Right cardiac atrium (tissue), 5 donors: ENCODE measurements around the gene KISS1R. TPM values are rescaled to one million over a fixed set of nuclear protein-coding genes. Genes with fewer than 3 reads are reported as not detected.

ENCODE experiments used
- ATAC-seq, 2 donors: fragments of 200-7000 bp; cut with Tn5 transposase; one replicate each; pipeline versions ENCODE4 v1.8.0 to v1.9.1; 2020; ENCODE audit warnings: moderate library complexity in 2 of 2, mild to moderate bottlenecking in 1 of 2
- DNase-seq, 3 donors: peaks; one replicate each; pipeline ENCODE4 v3.0.0-alpha.2; 2020
- H3K27ac ChIP-seq: one replicate; pipeline ENCODE4 v1.5.1; 2013; ENCODE audit warnings: mild to moderate bottlenecking, low read length, control low read depth, moderate library complexity
- H3K27me3 ChIP-seq: one replicate; pipeline ENCODE4 v1.6.1; 2013; ENCODE audit not compliant: control insufficient read depth, insufficient read depth
- H3K4me1 ChIP-seq: one replicate; pipeline ENCODE4 v1.6.1; 2013; ENCODE audit warnings: low read length; ENCODE audit not compliant: control insufficient read depth, insufficient read depth
- H3K4me3 ChIP-seq: one replicate; pipeline ENCODE4 v1.5.1; 2013; ENCODE audit warnings: low read length, control low read depth
- H3K9me3 ChIP-seq: one replicate; pipeline ENCODE4 v1.6.1; 2013; ENCODE audit warnings: low read length; ENCODE audit not compliant: control insufficient read depth
- WGBS: extraction: QIAGEN DNeasy Blood & Tissue Kit; methylation state at CpG from one replicate; pipeline ENCODE4 v1.1.7; 2013; 5-methylcytosine and 5-hydroxymethylcytosine counted together
- intact Hi-C, 4 donors: fragments of 100-400 bp; cut with DNase I; formaldehyde crosslinking; loops; one replicate each; pipeline versions ENCODE4 v1.11.0 to v1.14.0; 2022 to 2023
- polyA plus RNA-seq: library from polyadenylated mRNA; stranded (reverse); fragments of 200-250 nt; gene quantifications from one replicate; pipeline ENCODE4 v1.2.3, GENCODE V29; 2013
- total RNA-seq, 4 donors: library from RNA; stranded (reverse); fragmentation: NEBNext Ultra II Directional; extraction: Animal tissue kit (Norgen Biotek cat#: 25700); gene quantifications; one replicate each; pipeline ENCODE4 v1.2.1, GENCODE V29; 2021
- donor health status: healthy with polysubstance abuse.
- donor health status: DM: no; HTN: yes; CAD: no.
- donor health status: DM: no; HTN: no; CAD: no.
- donor health status: DM: no; HTN: yes; CAD: no; lungs with severe emphysema.
- donor health status: DM: yes; HTN: yes; CAD: no.

The KISS1R gene
- total and polyA plus RNA-seq, 5 donors = not detected

GRCh38 chr19:933553-933882 lies 16.4 kb downstream of the KISS1R start:
- H3K9me3 ChIP-seq = no peaks in the 10 kb centered on the region
- no peak overlapping the region for H3K27ac ChIP-seq
- no peak overlapping the region for H3K4me3 ChIP-seq
- peaks cover 4% of the 10 kb centered on the region for H3K4me1 ChIP-seq
- no peaks in the 10 kb centered on the region for H3K27me3 ChIP-seq
- no peak for DNase-seq
- intact Hi-C loops = no loop called here
- ATAC-seq = no peak
- WGBS = 48% methylated on average over 14 of the region's 14 CpGs

DNA sequence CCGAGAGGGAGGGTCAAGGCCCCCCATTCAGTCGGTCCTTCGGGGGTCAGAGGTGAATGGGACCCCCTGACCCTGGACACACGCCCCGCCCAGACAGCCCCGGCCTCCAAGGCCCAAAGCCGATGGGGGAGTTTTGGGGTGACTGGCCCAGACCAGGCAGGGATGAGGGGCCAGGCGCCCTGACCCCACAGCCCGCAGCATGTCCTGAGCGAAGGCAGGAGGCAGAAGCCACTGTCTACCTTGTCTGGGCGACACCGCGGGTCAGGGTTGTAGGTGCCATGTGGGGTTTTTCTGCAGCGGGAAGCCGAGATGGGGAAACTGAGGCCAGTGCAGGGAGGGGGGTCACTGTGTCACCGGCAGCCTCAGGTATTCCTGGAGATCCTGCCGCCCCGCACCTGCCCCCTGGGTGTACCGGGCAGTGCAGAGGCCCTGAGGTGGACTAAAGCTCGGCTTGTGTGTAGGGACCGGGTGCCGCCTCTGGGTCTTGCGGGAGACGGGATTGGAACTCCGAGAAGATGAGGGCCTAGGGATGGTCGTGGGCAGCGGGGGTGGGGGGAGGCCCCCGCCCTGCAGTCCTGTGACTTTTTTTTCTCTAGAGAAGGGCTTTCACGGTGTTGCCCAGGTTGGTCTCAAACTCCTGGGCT lies 17.2 kb downstream of the KISS1R start:
- no peaks in the 10 kb centered on the region for H3K9me3 ChIP-seq
- ATAC-seq (peak; percentile 2 to 3), DNase-seq (no peak)
- WGBS = 77% methylated on average over 29 of the region's 29 CpGs
- no peak overlapping the region for H3K27ac ChIP-seq
- intact Hi-C loops = no loop called here
- no peaks in the 10 kb centered on the region for H3K27me3 ChIP-seq
- H3K4me3 ChIP-seq = no peak overlapping the region
- H3K4me1 ChIP-seq = peaks cover 4% of the 10 kb centered on the region

DNA sequence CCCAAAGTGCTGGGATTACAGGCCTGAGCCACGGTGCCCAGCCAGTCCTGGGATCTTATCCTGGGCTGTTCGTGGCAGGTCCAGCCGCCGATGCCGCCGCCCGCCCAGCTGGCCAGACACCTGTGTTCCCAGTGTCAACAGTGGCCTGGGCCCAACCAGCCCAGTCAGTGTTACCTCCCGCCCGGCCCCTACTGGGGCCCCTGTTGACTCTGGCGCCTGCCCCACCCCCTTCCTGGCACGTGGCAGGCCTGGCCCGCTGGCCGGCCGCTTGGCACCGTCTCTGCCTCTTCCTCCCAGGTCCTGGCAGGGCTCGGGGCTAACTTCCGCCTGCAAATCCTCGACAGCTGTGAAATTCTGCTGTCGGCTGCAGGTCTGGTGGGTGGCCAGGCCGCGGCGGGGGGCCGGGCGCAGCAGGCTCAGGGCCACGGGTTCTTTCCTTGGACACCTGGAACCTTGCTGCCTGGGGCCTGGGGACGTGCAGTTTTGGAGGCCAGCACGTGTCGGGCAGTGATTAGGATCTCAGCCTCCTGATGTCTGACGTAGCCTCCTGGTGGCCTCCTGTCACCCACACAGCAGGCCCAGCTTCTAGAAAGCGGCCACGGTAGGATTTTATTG lies 17.8 kb downstream of the KISS1R start:
- H3K4me3 ChIP-seq = no peak overlapping the region
- intact Hi-C loops = no loop called here
- H3K27ac ChIP-seq = peak overlapping the region; percentile 30

GRCh38 chr19:936175-936546 lies 19.0 kb downstream of the KISS1R start:
- H3K27me3 ChIP-seq = no peaks in the 10 kb centered on the region
- H3K4me3 ChIP-seq = no peak overlapping the region
- intact Hi-C loops = no loop called here
- 98% methylated on average over 10 of the region's 10 CpGs for WGBS
- DNase-seq (no peak), ATAC-seq (no peak)
- peaks cover 4% of the 10 kb centered on the region for H3K4me1 ChIP-seq
- H3K9me3 ChIP-seq = no peaks in the 10 kb centered on the region
- H3K27ac ChIP-seq = no peak overlapping the region

More for the DNA sequence above, 17.8 kb downstream of the KISS1R start:
- H3K4me1 ChIP-seq = peaks cover 4% of the 10 kb centered on the region
- ATAC-seq = peak; percentile 91 to 92
- no peaks in the 10 kb centered on the region for H3K27me3 ChIP-seq
- peak; percentile 85 to 95 (median 94) for DNase-seq
- H3K9me3 ChIP-seq = no peaks in the 10 kb centered on the region
- WGBS = 15% methylated on average over 31 of the region's 31 CpGs

DNA sequence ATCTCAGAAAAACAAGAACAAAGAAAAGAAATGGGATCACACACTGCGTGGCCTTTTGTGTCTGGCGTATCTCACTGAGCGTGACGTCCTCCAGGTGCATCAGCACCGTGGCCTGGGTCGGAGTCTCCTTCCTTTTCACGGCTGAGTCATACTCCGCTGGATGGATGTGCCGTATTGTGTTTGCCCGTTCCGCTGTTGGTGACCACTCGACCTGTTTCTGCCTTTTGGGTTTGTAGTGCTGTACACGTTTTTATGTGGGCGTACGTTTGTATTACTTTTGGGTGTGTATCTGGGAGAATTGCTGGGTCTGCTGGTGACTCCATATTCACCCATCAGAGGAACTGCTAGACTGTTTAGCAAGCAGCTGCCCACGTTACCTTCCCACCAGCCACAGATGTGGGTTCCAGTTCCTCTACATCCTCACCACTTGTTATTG lies 20.1 kb downstream of the KISS1R start:
- 94% methylated on average over 16 of the region's 16 CpGs for WGBS
- DNase-seq (no peak), ATAC-seq (no peak)
- Histone ChIP-seq H3K9me3 (no peaks in the 10 kb centered on the region), H3K4me1 (peaks cover 4% of the 10 kb centered on the region), H3K27ac (no peak overlapping the region), H3K4me3 (no peak overlapping the region), H3K27me3 (no peaks in the 10 kb centered on the region)
- intact Hi-C loops = no loop called here

DNA sequence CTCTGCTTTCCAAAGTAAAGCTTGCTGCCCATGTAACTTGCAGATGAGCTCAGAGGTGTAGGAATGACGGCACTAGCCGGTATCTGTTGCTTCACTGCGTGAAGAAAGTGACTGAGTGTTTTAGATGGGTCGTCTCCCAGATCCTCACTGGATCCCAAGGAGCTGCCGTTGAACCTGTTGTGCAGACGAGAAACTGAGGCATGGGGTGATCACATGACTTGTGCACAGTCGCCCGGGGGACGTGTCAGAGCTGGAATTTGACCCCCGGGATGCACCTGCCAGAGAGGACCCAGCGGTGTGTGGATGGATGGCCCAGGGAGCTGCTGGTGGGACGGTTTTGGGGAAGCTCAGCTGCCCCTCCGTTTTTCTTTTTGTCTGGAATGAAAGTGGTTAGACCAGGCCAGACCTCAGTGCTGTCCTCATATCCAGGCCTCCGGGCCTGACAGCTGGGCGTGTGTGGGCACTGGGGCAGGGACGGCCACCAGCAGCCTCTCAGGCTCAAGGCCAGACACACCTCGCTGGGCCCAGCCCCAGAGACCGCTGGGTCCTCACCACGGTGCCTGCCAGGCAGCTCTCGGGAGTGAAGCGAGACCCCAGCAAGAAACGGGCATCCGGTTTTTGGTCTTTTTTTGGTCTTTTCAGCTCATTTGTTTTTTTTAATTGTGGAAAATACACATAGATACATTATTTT lies 21.2 kb downstream of the KISS1R start:
- no peak overlapping the region for H3K4me3 ChIP-seq
- ATAC-seq (no peak), DNase-seq (no peak)
- WGBS = 85% methylated on average over 23 of the region's 23 CpGs
- H3K27ac ChIP-seq = no peak overlapping the region
- H3K4me1 ChIP-seq = peaks cover under 1% of the 10 kb centered on the region
- H3K27me3 ChIP-seq = no peaks in the 10 kb centered on the region
- intact Hi-C loops = no loop called here
- H3K9me3 ChIP-seq = no peaks in the 10 kb centered on the region

DNA sequence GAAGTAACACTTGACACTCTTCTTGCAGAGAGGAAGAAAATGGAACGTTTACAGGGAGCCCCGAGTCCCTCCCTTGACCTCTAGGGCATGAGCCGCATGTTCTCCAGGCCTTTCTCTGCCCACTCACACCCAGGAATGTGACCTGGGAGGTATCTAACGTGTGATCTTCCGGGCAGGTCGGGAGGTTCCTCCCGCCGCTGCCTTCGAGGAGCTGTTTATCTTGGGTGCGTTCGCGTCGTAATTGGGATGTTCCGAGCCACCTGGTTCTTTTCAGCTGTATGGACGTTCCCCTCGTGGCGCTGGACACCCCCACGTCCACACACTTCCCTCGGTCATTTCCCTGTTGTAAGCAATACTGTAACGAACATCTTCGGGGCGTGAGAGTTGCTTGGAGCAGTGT lies 22.3 kb downstream of the KISS1R start:
- H3K27me3 ChIP-seq = no peaks in the 10 kb centered on the region
- intact Hi-C loops = no loop called here
- no peak overlapping the region for H3K4me3 ChIP-seq
- no peaks in the 10 kb centered on the region for H3K4me1 ChIP-seq
- ATAC-seq = no peak
- H3K9me3 ChIP-seq = no peaks in the 10 kb centered on the region
- WGBS = 89% methylated on average over 22 of the region's 22 CpGs
- H3K27ac ChIP-seq = no peak overlapping the region
- DNase-seq = no peak

DNA sequence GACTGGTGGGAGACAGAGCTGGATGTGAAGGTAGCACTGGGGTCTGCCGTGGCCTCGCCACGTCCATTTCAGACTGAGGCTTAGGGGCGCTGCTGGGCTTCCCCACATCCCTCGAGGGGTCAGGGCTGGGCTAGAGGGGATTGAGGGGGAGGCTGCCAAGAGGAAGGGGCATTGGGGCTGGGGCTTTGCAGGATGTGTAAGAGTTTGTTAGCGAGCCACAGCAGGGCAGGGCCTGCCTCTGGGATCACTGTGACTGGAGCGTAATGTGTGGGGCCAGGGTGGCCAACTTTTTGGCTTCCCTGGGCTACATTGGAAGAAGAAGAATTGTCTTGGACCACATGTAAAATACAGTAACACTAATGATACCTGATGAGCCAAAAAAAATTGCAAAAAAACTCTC lies 22.8 kb downstream of the KISS1R start:
- ATAC-seq (no peak), DNase-seq (no peak)
- Histone ChIP-seq H3K27ac (no peak overlapping the region), H3K4me3 (no peak overlapping the region), H3K27me3 (no peaks in the 10 kb centered on the region), H3K4me1 (no peaks in the 10 kb centered on the region), H3K9me3 (no peaks in the 10 kb centered on the region)
- WGBS = 98% methylated on average over 7 of the region's 7 CpGs
- intact Hi-C loops = no loop called here

DNA sequence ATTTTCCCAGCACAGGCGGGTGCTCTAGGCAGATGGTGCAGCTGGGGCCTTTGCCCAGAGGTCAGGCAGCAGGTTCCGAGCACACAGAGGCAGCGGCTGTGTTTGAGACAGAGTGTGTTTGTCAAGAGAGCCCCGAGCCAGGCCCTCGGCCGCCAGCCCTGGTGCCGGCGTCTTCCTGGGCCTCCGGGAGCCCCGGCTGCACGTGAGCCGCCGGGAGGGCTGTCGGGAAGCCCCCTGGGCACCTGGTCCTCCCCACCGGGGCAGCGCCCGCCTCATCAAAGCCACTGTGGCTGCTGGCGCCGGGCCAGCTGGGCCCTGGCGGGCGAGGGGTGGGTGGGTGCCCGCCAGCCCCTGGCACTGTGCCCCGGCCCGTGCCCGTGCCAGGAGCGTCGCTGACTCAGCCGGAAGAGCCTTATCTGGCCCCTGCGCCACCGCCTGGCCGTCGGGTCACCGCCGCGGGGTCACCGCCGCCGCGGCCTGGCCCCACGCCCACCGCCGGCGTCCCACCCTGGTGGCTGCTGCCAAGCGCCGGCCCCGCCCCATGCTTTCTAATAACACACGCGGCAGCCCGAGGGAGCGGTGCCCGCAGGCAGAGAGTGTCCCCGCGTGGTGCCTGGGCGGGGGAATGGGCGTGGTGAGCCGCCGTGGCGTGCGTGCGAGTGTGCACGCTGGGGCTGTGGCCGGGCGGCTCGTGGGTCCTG lies 23.6 kb downstream of the KISS1R start:
- H3K4me3 ChIP-seq = no peak overlapping the region
- intact Hi-C loops = no loop called here
- H3K27ac ChIP-seq = peak overlapping the region; percentile 1
- no peaks in the 10 kb centered on the region for H3K9me3 ChIP-seq
- ATAC-seq (peak; percentile 69 to 81), DNase-seq (peak; percentile 70 to 89 (median 89))
- 47% methylated on average over 64 of the region's 64 CpGs for WGBS
- H3K27me3 ChIP-seq = no peaks in the 10 kb centered on the region
- H3K4me1 ChIP-seq = no peaks in the 10 kb centered on the region

GRCh38 chr19:941292-942132 lies 24.4 kb downstream of the KISS1R start:
- no peak overlapping the region for H3K27ac ChIP-seq
- no peak overlapping the region for H3K4me3 ChIP-seq
- DNase-seq = peak in 1 of 3 donors; percentile 37
- no peaks in the 10 kb centered on the region for H3K4me1 ChIP-seq
- 77% methylated on average over 45 of the region's 45 CpGs for WGBS
- ATAC-seq = no peak
- intact Hi-C loops = no loop called here
- no peaks in the 10 kb centered on the region for H3K9me3 ChIP-seq
- no peaks in the 10 kb centered on the region for H3K27me3 ChIP-seq
